GM12874 (cell line): ENCODE measurements around the gene LMX1A.

Experiments used
- TF ChIP-seq, protein P1 (sequence below): IDR thresholded peaks from 2 replicates; pipeline ENCODE4 v1.5.1; 2011; ENCODE audit warnings: low read depth, mild to moderate bottlenecking, control low read depth, low read length, moderate library complexity; ENCODE audit not compliant: insufficient read depth

LMX1A gene

DNA sequence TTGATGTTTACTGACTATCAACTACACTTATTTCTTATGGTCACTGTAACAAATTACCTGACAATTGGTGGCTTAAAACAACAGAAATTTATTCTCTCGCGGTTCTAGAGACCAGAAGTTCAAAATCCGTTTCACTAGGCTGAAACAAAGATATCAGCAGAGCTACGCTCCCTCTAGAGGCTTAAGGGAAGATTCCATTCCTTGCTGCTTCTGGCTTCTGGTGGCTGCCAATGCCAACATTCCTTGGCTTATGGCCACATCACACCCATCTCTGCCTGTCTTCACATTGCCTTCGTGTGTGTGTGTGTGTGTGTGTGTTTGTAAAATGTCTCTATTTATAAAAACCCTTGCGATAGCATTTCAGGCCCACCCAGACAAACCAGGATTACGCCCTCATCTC is 66.4 kb downstream of the LMX1A start:
- TF ChIP-seq, protein P1, sequence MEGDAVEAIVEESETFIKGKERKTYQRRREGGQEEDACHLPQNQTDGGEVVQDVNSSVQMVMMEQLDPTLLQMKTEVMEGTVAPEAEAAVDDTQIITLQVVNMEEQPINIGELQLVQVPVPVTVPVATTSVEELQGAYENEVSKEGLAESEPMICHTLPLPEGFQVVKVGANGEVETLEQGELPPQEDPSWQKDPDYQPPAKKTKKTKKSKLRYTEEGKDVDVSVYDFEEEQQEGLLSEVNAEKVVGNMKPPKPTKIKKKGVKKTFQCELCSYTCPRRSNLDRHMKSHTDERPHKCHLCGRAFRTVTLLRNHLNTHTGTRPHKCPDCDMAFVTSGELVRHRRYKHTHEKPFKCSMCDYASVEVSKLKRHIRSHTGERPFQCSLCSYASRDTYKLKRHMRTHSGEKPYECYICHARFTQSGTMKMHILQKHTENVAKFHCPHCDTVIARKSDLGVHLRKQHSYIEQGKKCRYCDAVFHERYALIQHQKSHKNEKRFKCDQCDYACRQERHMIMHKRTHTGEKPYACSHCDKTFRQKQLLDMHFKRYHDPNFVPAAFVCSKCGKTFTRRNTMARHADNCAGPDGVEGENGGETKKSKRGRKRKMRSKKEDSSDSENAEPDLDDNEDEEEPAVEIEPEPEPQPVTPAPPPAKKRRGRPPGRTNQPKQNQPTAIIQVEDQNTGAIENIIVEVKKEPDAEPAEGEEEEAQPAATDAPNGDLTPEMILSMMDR: 0 out of 2 replicates have a peak, but pooled peaks have one; percentile 3

DNA sequence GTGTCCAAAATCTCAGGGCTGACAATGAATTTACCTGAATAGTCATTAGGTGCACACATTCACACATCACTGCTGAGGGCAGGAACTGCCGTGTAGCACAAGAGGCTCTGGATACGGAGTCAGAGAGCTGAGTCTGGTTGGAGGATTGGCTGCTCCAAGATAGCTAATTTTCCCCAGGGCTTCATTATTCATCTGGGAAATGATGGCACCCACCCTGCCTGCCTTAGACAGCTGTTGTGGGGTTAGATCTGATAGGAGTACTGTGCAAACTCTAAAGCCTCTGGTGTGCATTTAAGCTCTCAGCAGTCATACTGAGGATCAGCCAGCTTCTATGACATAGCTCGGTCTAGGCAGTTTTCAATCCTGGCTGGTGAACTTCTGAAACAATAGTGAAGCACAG is 67.0 kb downstream of the LMX1A start:
- TF ChIP-seq, protein P1: no peak

DNA sequence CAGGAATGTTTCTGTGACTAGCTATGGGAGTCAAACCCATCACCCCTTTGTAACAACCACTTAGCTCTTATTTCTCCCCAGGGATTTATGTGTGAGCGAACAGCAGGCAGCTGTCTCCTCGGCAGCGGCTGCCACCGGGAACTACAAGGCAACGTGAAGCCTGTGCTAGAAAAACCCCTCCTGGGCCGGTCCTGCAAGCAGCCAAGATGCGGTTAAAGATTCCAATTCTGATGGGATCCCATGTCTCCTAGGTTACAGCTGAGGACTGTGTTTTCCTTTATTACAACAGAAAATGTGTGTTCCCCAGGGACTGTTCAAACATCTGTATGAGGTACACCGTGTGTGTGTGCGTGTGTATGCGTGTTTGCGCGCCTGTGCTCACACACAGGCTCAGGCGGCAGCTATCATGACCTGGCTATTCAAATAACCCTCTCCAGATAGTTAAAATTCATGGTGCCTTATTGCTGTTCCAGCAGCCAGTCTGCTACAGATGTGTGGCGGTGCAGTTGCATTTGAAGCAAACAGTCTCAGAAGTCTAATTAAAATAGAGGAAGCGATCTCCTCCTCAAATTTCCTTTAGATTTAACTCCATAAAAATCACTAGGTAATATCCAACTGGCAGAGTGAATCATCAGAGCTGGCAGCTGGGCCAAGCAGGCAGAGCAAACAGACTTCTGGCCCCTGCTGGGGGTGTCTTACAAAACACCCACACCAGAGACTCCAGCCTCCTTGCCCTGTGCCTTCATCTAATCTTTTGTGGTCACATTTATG is 68.0 kb downstream of the LMX1A start:
- TF ChIP-seq, protein P1: no peak

DNA sequence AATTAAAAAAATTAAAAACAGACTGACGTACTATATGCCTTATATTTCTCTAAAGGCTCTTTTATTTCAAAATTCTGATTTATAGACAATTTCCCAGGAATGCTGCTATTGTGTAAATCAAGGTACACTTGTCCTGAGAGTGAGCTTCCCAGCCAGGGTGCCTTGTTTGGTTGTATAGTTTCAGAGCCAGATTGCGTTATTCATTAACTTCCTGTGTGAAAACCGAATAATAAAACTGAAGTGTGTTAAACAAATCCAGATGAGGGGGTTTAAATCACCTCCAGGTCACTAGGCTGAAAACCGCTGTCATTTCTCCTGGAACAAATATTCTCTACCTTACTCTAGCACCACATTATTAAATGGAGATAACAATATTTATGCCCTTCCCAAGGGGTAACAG is 68.7 kb downstream of the LMX1A start:
- TF ChIP-seq, protein P1: no peak

DNA sequence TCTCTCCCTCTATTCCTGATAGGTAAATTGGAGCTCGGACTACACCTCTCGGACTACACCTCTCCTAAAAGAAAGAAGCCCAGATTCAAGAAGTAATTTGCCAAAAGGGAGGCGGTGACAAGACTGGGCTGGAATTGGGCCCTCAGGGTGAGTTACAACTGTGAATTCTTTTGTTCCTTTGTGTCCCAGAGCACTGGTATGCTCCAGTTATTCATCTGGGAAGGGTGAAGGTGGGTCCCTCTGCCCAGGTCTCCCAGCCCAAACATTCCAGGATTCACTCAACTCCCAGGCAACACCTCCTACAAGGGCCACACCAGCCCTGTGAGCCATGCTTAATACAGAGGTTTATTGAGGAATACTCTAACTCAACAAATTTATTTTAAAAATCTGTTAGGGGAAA is 69.2 kb downstream of the LMX1A start:
- TF ChIP-seq, protein P1: no peak

DNA sequence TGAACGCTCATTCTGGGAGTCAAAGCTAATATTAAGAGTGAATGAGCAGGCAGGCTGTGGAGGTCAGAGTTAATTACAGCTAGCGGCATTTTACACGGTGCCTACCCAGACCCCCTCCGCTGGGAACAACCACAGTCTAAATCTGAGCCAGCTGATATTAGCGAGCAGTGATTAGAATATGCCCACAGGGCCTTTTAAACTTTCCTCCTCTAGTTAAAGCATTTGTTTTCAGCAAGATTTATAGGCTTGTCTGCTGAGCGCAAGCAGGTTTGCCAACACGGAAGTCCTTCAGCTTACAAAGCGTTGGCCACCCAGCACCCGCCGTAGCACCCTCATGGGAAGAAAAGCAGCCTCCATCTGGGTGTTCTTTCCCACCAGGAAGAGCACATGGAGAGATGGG is 72.1 kb downstream of the LMX1A start:
- TF ChIP-seq, protein P1: no peak

DNA sequence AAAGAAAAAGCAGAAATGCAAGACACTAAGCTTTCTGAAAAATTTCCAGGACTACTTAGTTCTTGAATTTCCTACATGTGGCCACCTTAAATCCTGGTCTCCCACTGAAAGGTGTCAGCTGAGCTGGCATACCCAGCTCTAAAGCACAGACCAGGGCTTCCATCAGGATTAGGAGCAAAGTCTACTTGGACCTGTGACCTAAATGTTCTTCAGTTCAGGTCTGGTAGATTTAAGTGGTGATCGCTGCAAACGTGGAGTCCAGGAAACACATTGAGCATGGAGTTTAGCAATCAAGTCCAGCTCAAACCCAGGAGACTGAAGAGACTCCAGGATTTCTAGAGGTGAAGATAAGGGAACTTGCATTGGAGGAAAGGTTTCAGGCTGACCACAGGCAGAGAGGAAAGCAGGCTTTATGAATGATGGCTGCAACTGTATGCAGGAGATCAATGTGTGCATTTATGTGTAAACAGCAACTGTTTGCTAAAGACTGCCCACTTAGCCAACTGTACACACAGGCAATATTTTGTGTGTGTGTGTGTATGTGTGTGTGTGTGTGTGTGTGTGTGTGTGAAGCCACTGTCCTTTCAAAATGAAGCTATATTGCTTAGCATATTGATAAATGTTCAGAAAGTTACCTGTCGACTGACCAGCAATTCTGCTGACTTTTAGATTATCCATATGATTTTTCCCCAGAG is 75.2 kb downstream of the LMX1A start:
- TF ChIP-seq, protein P1: no peak
